HG03175 (cell line): ENCODE data around the gene KCTD16.
A peak's percentile ranks its signal among the peaks of the same experiment; 100 is the strongest.

Source experiments
- ATAC-seq: cut with Tn5 transposase; IDR thresholded peaks from one replicate; pipeline ENCODE4 v1.9.1; 2021; ENCODE audit warnings: mild to moderate bottlenecking, moderate library complexity; ENCODE audit not compliant: unreplicated experiment

KCTD16 gene

DNA sequence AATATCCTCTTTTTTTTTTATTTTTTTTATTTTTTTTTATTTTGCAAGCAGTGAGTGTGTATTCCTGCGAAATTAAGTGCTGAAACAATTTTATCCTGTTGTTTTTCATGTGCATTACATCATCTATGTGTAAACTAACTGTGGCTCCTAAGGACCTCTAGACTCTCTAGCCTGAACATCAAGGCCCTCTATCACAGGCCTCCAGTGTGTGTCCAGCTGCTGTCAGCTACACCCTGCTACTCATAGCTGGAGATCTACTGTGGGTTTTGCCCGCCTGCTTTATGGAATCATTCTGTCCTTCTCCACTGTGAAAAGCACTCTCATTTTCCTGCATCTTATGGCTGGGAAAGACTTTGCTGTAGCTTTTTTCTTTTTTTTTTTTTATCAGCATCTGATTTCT, 157.8 kb downstream of the KCTD16 start:
- no peak for ATAC-seq

DNA sequence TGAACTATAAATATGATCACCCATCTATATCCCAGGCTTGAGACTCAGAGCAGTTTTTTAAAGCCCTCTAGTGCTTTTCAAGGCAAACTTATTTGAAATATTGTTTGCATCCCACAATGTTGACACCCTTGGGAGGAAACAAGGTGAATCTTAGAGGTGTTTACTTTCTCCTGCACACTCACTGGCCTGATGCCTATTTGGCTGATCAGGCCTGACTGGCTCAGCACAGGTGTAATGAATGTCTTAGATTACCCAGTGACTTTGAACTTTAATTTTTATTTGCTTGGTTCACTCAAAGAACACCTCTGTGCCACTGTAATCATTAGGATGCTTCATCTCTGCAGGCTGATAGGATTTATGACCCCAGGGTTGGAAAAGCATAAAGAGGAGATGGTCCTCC, 158.3 kb downstream of the KCTD16 start:
- ATAC-seq = no peak

DNA sequence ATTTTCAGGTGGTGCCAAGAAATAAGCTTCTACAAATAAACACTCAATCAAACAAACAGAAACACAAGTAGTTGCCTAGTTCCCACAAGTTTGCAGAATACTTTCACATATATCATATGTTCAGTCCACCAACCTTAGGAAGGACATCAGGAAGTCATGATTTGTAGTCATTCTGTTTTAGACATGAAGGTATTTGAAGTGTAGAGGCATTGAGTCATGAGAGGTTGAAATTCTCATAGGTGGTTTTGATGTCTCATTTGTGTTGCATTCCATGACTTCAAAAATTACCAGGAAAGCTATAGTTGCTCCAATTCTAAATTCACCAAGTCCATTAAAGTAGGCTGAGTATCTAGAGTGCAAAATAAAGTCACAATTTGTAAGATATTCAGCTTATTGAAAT, 159.0 kb downstream of the KCTD16 start:
- ATAC-seq = no peak

DNA sequence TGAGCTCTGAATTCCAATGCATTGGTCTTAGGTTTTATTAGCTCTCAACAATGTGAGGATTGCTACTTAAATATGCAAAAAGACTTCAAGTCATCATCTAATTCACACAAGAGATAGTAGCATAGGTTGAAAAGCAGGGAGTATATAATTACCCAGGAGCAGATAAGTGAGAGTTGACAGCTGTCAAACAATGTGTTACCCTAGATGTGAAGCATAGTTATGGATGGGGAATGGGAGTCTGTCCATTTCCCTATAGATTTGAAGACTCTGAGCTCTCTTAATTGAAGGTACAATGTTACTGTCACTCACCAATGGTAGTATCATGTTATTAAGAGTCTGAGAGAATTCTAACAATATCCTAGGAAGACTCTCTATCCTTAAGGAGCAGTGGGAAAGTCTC, 160.7 kb downstream of the KCTD16 start:
- ATAC-seq = no peak

DNA sequence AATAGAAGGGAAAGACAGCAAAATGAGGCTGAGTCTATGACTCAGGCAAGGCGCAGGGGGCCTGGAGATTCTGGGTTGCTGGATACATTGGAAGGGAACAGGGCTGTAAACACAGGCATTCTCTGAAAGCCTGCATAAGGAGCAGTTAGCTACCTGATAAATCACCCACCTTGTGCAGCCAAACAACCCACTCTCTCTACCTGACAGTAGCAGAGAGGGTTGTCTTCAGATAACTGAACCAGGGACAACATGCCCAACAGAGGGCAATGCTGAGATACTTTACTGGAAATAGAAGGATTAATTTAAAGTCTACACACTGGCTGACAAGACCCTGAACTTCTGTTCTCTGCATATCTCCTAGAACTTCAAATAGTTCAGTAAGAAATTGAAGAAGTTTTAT, 161.6 kb downstream of the KCTD16 start:
- ATAC-seq = no peak

DNA sequence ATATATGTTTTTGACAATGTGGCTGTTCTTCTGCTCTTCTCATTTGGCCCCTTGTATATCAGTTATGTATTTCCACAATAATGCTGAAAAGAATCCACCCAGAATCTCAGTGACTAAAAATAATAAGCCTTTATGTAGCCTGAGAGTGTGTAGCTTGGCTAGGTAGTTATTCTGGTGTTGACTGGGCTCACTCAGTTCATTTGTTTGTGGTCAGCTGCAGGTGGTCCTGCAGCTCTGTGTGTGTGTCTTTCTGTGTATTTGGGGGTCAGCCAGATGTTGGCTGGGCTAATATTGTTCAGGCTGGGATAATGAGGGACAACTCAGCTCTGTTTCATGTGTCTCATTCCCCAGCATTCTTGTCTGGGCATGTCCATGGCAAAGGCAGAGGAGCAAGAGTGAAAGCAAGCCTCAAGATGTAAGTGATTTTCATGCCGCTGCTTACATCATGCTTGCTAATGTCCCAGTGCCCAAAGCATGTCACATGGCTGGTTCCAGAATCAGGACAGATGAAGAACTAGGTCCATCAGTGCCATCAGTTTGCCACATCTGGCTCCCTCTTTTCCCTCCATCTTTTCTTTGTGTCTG, 162.8 kb downstream of the KCTD16 start:
- ATAC-seq = no peak

DNA sequence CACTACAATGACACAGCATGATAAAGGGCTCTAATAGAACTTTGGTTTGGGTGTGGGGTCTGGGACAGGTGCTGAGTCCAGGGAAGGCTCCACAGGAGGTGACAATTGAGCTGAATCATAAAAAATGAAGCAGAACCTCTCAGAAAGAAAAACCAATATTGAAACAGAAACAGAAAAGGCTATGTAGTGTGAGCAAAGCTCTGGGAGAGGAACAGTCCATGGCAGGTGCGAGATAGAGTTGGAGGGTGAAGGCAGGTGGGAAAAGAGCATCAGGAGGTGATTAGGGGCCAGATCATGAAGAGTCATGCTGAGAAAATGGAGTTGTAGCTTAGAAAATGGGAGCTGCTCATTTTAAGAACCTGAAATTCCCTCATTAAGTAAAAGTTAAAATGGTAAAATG, 164.9 kb downstream of the KCTD16 start:
- no peak for ATAC-seq

DNA sequence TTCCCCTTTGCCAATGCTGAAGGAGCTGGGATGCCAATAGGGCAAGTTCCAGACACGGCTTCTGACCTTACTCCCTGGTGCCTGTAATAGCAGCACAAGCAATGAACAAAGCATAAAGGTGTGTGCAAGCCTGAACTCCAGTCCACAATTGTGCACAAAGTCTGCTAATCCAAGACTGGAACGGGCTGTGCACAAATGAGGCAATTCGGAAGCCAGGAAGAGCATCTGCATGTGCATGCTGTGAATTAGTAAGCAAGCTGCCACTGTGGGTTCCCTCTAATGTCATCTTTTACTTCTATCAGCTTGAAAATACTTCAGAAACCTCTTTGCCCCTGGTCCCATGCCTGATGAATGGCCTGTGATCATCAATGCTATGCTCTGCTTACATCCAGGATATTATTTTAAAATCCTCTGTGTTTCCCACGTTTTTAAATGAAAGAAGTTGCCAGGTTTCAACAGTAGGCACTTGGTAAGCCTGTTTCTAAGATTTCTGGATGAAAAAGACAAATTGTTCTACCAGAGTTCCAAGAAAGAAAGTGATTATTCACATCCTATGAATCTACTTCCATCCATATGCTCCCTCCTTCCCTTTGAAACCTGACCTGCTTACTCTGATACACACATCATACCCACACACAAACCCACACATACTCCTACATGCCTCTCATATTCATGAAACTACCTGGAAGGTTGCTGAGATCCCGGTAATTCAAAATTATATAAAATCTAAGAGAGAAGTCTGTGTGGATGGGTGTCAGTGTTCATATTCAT, 165.7 kb downstream of the KCTD16 start:
- no peak for ATAC-seq

DNA sequence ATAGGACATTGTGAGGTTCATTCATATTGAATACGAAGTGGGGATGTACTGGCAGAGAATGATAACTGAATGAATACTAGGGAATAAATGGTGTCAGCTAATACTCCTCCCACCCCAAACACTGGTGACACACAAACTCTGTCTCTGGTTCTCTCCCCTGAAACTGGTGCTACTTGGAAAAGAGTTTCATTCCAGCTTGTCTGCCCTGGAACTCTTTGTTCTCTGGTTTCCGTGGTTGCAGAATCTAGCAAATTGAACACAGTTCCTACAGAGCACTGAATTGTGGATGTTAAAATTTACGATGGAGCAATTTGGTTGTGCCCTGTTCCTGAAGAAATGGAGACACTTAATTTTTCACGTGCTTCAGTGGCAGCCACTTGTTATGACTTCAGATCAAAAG, 181.7 kb downstream of the KCTD16 start:
- no peak for ATAC-seq

DNA sequence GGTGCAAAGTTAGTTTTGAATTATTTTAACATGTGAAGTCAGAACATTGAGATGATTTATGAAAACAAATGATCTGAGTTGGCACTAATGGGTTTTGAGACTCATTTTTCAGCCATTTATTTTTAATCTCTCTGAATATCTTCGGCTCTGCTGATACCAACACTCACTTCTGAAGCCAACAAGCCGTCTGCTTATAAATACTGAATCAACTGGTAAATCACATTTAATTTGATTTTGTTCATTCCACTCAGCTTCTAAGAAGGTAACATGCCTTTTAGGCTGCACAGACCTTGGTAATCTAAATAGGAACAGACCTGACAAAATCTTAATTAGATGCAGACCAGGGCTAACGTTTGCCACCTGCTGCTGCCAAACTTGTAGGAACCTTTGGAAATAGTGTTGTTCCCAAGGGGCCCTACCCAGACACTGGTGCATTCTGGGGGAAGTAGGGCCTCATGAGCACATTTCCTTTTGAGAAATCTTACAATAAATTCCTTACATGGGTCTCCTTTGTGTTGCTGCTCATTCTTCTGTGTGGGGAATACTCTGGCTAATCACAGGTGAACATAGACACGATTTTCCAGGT, 182.2 kb downstream of the KCTD16 start:
- no peak for ATAC-seq

DNA sequence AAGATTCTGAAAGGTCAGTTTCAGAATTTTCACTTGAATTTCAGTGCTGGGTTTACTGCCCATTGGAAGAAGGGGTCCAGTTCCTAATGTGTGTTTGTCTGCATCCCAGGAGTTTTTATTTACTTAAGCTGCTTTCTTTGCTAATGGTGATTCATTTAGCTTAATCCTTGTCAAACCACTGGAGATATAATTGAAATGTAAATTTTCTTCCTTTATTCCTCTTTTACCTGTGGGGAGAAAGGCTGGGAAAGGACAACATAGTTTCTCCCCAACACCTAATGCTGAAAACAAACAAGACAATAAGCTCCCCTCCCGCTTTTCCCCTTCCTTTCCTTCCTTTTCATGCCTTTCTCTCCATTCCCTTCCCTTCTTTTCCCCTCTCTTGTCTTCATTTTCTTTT, 185.8 kb downstream of the KCTD16 start:
- no peak for ATAC-seq

DNA sequence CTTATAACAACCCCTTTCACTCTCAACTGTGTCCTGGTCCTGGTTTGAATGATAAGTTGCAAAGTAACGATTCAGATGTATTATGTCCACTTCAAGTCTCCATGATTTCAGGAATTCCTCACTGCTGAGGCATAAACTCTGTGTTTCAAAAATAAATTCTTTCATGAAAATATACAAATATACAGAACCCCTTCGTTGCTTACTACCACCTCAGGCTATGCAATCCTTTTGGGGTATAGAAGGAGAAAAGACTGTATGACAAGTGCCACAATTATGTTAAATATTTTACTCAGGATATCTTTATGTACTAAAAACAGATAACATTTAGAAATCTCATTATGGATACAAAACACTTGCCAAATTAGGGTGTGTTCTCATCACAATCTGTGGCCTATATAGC, 190.7 kb downstream of the KCTD16 start:
- ATAC-seq = no peak

DNA sequence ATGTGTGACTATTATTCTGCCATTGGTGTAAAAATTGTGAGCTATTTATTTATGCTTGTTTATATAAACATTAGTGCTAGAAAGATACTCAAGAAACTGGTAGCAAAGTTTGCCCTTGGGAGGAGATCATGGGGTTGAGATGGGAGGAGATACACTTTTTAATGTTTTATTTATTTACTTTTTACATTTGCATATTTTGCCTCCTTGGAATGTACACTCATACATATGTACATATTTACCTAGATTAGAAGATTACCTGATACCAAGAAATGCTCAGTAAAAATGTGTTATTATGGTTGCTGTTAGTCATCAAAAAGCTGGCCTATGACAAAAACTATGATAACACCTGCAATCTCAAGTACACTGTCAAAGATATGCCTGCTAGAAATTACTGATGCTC, 195.2 kb downstream of the KCTD16 start:
- no peak for ATAC-seq

DNA sequence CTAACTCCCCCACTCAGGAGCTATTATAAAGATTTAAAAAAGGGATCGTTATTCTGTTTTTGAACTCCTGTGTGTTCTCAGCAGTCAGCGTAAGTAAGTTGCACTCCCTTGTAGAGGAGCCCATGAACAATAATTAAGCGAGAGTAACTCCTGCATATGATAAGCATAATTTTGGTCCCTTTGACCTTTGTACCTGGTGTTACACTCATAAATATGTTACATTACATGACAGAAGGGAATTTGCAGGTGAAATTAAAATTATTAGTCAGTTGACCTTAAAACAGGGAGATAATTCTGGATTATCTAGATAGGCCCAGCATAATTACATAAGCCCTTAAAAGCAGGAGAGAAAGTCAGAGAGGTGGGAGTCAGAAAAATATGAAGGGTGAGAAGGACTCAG, 197.3 kb downstream of the KCTD16 start:
- no peak for ATAC-seq

DNA sequence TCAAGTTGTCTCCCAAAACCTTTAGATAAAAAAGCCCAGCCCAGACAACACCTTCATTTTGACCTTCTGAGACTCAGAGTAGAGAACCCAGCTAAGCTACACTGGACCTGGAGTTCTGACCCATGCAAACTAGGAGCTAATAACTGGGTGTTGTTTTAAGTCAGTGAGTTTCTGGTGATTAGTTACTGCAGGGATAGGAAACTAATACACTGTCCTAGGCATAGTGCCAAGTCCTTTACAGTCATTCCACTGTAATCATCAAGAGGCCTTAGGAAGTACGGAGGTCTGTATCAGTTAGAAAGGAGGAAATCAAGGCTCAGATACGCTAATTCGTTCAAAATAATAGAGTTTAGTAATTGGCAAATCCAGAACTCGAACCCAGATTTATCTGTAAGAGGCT, 197.9 kb downstream of the KCTD16 start:
- ATAC-seq = no peak

DNA sequence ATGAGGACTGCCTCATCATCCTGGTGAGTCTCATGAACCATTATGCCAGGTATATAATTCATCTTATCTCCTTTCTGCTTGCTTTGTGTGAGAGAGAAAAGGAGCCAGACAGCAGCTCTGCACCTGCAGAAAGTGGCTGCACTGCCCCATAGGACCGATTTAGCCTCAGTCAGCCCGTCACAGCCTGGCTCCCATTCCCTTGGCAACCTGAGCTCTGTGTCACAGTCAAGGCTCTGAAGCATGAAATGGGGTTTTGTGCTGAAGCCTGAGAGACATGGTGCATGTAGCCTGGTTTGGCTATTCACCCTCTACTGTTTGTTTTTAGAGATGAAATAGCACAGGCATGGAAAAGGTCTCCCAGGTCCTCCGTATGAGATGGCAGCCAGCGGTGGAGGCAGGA, 198.3 kb downstream of the KCTD16 start:
- ATAC-seq = peak; percentile 52

DNA sequence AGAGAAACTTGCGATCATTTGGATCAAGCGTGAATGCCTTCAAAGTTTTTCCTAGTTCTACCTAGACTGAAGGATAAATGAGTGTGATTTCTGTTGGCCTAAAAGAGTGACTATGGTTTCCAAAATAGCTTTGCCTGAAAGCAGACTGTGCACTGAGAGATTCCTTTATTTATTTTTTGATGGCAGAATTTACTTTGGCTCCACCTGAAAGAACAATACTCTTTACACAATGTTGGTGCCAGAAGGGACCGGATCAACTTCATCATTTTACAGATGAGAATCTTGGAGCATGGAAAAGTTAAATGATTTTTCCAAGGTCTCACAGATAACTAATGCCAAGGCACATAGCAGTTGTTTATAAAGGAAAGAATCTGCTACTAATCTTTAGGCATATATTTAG, 199.6 kb downstream of the KCTD16 start:
- no peak for ATAC-seq

DNA sequence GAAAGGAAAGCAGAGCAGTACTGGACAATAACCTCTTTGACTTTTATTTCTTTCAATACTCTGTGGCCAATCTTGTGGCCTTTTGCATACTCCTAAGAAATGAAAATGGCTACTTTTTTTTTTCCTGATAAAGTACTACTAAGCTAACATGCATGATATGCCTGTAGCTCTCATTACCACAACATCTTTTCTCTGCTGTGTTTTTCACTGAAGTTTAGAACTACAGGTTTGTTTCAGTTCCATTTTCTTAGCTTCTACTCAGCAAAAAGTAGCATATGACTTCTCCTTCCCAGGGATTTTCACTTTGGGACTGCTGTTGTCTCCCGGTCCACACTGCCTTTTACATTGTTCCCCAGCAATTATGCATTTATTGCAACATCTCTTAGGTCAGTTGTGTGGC, 204.0 kb downstream of the KCTD16 start:
- ATAC-seq = no peak

DNA sequence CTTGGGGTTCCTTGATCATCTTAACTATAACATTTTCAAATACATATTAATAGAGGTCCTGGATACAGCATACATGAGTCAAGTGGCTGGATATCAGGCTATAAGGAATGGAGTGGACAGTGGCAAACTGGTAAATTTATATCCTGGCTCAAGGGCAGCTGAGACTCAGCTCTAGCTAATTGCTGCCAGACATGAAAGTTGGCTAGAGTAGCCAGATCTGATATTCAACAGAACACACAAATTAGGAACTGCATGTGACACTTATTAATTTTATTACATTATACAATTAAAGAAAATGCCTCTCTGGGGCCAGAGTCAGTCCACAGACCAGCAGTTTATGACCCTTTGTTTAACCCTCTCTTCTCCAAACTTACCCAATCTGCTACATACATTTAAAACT, 206.5 kb downstream of the KCTD16 start:
- no peak for ATAC-seq

DNA sequence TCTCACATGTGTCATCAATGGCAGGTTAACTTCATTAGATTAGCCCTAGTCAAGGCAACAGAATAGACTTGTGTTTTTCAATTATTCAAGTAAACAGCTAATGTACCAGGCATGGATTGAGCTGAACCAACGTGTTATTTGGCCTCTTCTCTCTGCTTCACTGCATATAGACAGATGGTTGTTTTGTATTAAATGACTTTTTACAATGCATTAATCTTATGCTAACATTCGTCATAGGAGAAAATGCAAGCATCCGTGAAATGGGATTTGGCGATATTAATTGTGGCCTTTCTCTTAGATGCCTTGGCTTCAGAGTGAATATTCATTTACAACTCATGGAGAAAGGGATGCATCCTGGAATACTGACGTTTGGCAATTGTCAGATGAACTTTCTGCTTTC, 208.0 kb downstream of the KCTD16 start:
- no peak for ATAC-seq

DNA sequence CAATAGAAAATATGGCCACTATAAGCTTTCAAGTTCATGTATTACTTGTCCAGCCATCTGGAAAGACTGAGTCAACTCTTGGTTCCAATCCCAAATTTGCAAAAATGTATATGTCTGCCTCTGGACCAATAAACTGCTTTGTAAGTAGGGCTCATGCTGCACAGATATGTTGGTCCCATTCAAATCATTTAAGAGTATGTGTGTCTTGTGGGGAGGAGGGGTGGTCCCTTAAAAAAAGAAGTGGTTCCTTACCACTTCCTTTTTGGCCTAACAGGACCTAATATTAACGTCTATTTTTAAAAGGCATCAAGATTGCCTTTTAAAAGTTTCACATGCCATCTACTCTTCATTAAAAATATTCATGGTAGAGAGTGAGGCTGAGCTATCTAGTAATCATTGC, 214.9 kb downstream of the KCTD16 start:
- ATAC-seq = no peak

DNA sequence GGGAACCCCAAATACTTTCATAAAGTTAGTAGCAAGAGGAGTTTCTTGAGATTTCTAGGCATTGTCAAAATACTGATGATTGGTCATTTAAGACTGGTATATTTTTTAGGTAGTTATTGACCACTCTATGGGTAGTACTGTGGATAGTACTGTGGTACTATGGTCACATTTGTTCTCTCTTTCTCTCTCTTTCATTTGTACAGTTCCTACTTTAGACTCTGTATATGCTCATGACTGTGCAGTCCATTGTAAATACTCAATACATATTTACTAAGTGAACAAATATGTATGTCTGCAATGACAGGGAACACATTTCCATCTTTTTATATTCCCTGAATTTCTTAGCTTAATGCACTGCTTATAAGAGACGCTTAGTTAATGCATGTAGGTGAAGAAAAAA, 215.6 kb downstream of the KCTD16 start:
- no peak for ATAC-seq

DNA sequence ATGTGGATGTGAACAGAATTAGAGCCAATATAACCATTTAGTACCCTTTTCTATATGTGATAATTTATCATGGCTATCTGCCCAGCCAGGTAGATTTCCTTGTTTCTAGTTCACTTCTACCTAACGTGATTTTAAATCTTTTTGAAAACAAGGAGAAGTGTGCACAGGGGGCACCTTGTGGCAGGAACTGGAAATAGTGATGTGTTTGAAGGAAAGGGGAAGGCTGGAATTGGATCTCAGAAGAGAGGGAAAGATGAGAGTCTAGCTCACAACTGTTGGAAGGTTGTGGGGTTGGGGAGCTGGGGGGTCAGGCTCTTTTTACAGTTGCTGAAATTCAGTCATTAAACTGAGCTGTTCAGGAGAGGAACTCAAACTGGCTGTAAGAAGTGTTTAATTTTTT, 219.5 kb downstream of the KCTD16 start:
- ATAC-seq = no peak
